IPS-20b (cell line): ENCODE results near the gene MRPL2.
A peak's percentile ranks its signal among the peaks of the same experiment; 100 is the strongest.

Experiments
- H3K27ac ChIP-seq: one replicate; pipeline ENCODE4 v1.5.1; 2013; ENCODE audit warnings: low read length
- H3K27me3 ChIP-seq: 2 replicates; pipeline ENCODE4 v1.6.1; 2013; ENCODE audit warnings: mild to moderate bottlenecking, low read length, inconsistent platforms; ENCODE audit not compliant: insufficient read depth
- H3K36me3 ChIP-seq: 2 replicates; pipeline ENCODE4 v1.6.1; 2013; ENCODE audit warnings: low read depth, mild to moderate bottlenecking, inconsistent platforms, low read length, moderate library complexity; ENCODE audit not compliant: insufficient read depth
- H3K4me1 ChIP-seq: 2 replicates; pipeline ENCODE4 v1.6.1; 2013; ENCODE audit warnings: mild to moderate bottlenecking, control low read depth, inconsistent platforms, low read length, moderate library complexity; ENCODE audit not compliant: insufficient read depth
- H3K4me3 ChIP-seq: 2 replicates; pipeline ENCODE4 v1.5.1; 2013; ENCODE audit warnings: mild to moderate bottlenecking, low read length, inconsistent platforms
- H3K9ac ChIP-seq: 2 replicates; pipeline ENCODE4 v1.6.1; 2013; ENCODE audit warnings: low read depth, mild to moderate bottlenecking, inconsistent platforms, low read length, moderate library complexity
- H3K9me3 ChIP-seq: 2 replicates; pipeline ENCODE4 v1.6.1; 2013; ENCODE audit warnings: mild to moderate bottlenecking, low read depth, low read length, inconsistent platforms; ENCODE audit not compliant: insufficient read depth

Gene MRPL2

GRCh38 chr6:43078691-43079090 is 19.5 kb upstream of the MRPL2 start:
- H3K4me3 ChIP-seq, result peak overlapping the region; percentile 85; the same call in 1 of the 2 replicates
- no peaks in the 10 kb centered on the region for H3K27me3 ChIP-seq
- H3K9me3 ChIP-seq, result no peaks in the 10 kb centered on the region
- no peak overlapping the region for H3K27ac ChIP-seq
- no peak overlapping the region for H3K9ac ChIP-seq
- H3K4me1 ChIP-seq, result peaks cover 27% of the 10 kb centered on the region
- H3K36me3 ChIP-seq, result peaks cover 15% of the 10 kb centered on the region; the same call in 1 of the 2 replicates

DNA sequence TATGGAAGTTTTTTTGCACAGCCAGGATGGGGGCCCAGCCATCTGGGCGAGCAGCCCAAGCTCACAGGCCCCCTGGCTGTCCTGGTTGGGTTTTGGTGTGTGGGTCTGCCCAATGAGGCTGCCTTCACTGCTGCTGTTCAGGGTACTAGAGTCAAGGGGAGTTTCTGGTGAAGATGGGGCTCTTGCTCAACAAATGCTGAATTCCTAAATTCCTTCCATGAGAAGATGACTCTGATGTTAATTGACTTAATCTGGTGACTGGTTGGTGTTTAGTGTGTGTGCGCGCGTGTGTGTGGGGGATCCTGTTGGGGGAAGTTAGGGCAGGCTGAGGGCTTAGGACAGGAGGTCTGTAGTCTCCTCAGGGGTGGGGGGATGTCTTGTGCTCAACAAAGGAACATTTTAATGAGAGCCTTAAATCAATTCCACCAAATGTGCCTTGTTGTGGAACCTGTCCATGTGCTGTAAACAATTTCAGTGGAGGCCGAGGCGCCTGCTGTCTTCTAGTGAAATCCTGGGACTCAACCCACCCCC is 18.8 kb upstream of the MRPL2 start:
- Histone ChIP-seq H3K4me3 (peak overlapping the region; percentile 85), H3K9me3 (no peaks in the 10 kb centered on the region), H3K4me1 (peaks cover 27% of the 10 kb centered on the region), H3K27me3 (no peaks in the 10 kb centered on the region), H3K36me3 (peaks cover 18% of the 10 kb centered on the region; the same call in 1 of the 2 replicates), H3K27ac (no peak overlapping the region), H3K9ac (peak overlapping the region; percentile 6; the same call in 1 of the 2 replicates)

DNA sequence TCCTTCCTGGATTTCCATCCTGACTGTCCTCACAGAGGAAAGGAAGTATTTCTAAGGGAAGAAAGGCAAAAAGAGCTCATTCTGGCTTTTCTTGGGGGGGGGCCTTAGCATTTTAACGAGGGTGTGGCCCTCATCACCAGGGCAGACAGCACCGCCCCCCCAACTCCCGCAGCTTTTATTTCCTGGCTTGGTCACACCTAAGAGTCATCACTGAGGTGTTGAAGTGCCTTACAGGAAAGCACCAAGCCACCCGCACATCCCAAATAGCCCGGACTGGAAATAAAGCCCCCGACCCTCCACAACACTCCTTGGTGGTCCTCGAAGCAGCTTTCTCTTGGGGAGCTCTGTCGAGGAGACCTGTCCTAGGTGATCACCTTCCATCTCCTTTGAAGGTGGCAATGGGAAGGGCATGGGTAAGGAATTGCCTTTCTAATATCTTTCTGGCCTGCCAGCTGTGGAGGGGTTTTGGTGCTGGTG is 18.1 kb upstream of the MRPL2 start:
- Histone ChIP-seq H3K4me3 (peak overlapping the region; percentile 85), H3K36me3 (peaks cover 18% of the 10 kb centered on the region; the same call in 1 of the 2 replicates), H3K9ac (peak overlapping the region; percentile 92; the same call in 1 of the 2 replicates), H3K27me3 (no peaks in the 10 kb centered on the region), H3K27ac (no peak overlapping the region), H3K4me1 (peaks cover 27% of the 10 kb centered on the region), H3K9me3 (no peaks in the 10 kb centered on the region)

- Histone ChIP-seq H3K4me1 (peaks cover 27% of the 10 kb centered on the region), H3K9me3 (no peaks in the 10 kb centered on the region), H3K27ac (no peak overlapping the region), H3K4me3 (peak overlapping the region; percentile 85), H3K27me3 (no peaks in the 10 kb centered on the region), H3K36me3 (peaks cover 18% of the 10 kb centered on the region; the same call in 1 of the 2 replicates), H3K9ac (peak overlapping the region; percentile 92)
Observed at GRCh38 chr6:43076464-43077332, 17.5 kb upstream of the MRPL2 start.

- peaks cover 14% of the 10 kb centered on the region; the same call in 1 of the 2 replicates for H3K36me3 ChIP-seq
- H3K27me3 ChIP-seq, result no peaks in the 10 kb centered on the region
- peak within 1 kb of the TSS; percentile 86 for H3K4me3 ChIP-seq
- peak within 1 kb of the TSS; percentile 46 for H3K27ac ChIP-seq
- H3K4me1 ChIP-seq, result peaks cover 27% of the 10 kb centered on the region
- peak within 1 kb of the TSS; percentile 92 for H3K9ac ChIP-seq
- no peaks in the 10 kb centered on the region for H3K9me3 ChIP-seq
Observed at GRCh38 chr6:43075670-43076463, 16.6 kb upstream of the MRPL2 start, which contains the start of gene PTK7. Gene PTK7, plus strand, starts transcription at chr6:43076314. Its CDS starts 175 bp downstream, at chr6:43076489.

DNA sequence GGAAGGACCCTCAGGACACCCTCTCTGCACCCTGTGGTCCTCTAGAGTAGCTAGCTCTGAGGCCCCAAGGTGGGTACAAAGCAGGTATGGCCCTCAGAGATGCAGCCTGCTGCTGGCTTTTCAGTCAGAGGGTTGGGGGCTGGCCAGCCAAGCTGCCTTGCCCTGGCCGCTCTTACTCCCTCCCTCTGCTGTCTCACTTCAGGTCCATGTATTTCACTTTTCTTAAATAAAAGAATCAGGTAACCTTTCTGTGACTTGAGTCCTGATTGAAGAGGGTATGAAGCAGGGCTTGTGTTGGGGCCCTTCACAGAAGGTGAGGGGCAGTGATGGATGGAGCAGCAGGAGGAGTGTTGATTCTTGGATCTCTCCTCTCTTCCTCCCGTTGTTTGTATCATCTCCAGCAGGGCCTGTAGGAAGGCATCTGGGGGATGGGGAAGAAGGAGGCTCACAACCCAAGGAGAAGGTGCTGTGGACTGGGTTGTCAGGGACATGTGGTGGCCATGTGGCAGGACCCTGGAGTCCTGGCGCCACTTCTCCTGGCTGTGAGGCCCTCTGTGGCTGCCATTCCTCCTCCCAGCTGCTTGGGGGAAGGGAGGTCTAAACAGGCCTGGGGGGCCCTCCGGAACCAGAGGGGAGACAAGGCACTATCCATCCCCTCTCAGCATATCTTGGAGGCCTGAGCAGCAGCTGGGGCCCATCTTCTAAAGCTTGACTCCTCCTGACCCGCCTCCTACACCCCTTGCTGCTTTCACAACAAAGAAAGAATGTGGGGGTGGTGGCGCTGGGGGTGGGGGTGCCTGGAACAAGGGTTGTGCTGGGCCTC is 15.8 kb upstream of the MRPL2 start:
- H3K9me3 ChIP-seq, result no peaks in the 10 kb centered on the region
- H3K9ac ChIP-seq, result peak overlapping the region; percentile 76; the same call in 1 of the 2 replicates
- peak overlapping the region; percentile 46 for H3K27ac ChIP-seq
- H3K4me3 ChIP-seq, result peak overlapping the region; percentile 86
- peaks cover 27% of the 10 kb centered on the region for H3K4me1 ChIP-seq
- no peaks in the 10 kb centered on the region for H3K27me3 ChIP-seq
- 0 out of 2 replicates have a peak, but pooled peaks cover 12% of the 10 kb centered on the region for H3K36me3 ChIP-seq

GRCh38 chr6:43070028-43070632 is 10.9 kb upstream of the MRPL2 start:
- H3K27me3 ChIP-seq, result no peaks in the 10 kb centered on the region
- H3K4me3 ChIP-seq, result no peak overlapping the region
- no peak overlapping the region for H3K9ac ChIP-seq
- H3K4me1 ChIP-seq, result peaks cover 9% of the 10 kb centered on the region
- H3K27ac ChIP-seq, result no peak overlapping the region
- no peaks in the 10 kb centered on the region for H3K9me3 ChIP-seq
- H3K36me3 ChIP-seq, result peaks cover 25% of the 10 kb centered on the region; the same call in 1 of the 2 replicates

- Histone ChIP-seq H3K9ac (no peak overlapping the region), H3K27me3 (no peaks in the 10 kb centered on the region), H3K36me3 (peaks cover 20% of the 10 kb centered on the region)
Observed at GRCh38 chr6:43062818-43063217, 3.6 kb upstream of the MRPL2 start.

DNA sequence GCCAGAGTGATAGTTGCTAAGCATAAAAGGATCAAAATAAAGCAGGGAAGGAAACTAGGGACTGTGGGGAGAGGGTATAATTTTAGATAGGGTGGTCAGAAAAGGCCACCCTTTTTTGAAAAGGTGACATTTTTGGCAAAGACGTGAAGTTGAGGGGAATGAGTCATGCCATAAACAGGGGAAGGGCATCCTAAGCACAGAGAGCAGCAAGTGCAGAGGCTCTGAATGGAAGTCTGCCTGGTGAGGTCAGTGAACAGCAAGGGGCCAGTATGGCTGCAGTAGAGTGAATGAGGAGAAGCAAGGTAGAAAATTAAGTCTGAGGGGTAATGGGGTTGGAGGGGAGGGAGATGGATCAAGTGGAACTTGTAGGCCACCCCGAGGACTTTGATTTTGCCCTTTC is 2.6 kb upstream of the MRPL2 start:
- Histone ChIP-seq H3K27ac (no peak overlapping the region), H3K9me3 (no peaks in the 10 kb centered on the region), H3K27me3 (no peaks in the 10 kb centered on the region), H3K36me3 (peaks cover 23% of the 10 kb centered on the region), H3K9ac (no peak overlapping the region), H3K4me1 (peaks cover 5% of the 10 kb centered on the region), H3K4me3 (no peak overlapping the region)

More at GRCh38 chr6:43062818-43063217, 3.6 kb upstream of the MRPL2 start:
- Histone ChIP-seq H3K4me3 (no peak overlapping the region), H3K4me1 (peaks cover 5% of the 10 kb centered on the region), H3K9me3 (no peaks in the 10 kb centered on the region), H3K27ac (no peak overlapping the region)

DNA sequence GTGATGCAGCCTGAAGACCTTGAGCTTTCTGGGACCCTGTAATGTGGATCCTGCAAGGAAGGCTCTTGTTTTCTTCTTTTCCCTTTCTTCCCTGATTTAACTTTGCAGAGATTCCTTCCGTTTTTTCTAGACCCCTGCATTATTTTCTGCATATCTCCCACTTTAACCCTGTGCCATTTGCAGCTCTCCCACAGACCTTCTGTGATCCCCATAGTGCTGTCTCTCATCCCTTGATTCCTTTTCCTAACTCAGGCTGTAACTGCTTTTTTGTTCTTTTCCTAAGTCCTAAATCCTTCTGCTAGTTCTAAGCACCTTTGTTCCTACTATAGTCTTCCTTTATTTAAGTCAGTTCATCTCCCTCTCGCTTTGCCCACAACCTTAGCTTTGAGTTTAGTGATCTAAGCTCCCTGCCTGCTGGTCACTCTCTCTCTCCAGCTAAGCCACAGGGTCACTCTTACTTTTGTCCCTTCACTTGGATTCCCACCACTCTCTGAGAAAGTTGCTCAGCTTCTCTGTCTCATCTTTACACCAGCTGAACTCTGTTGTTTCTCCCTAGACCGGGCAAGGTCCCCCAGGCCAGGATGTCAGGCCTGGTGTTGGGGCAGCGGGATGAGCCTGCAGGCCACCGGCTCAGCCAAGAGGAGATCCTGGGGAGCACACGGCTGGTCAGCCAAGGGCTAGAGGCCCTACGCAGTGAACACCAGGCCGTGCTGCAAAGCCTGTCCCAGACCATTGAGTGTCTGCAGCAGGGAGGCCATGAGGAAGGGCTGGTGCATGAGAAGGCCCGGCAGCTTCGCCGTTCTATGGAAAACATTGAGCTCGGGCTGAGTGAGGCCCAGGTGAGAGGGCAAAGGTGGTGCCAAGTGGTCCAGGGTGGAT is 1.8 kb upstream of the MRPL2 start:
- H3K4me1 ChIP-seq, result peaks cover 5% of the 10 kb centered on the region
- peak overlapping the region; percentile 97 for H3K4me3 ChIP-seq
- H3K27ac ChIP-seq, result no peak overlapping the region
- H3K9ac ChIP-seq, result no peak overlapping the region; the same call in 1 of the 2 replicates
- H3K9me3 ChIP-seq, result no peaks in the 10 kb centered on the region
- peaks cover 20% of the 10 kb centered on the region for H3K36me3 ChIP-seq
- no peaks in the 10 kb centered on the region for H3K27me3 ChIP-seq
